ENCODE measurements around the gene ARHGAP42. TPM values are rescaled to one million over a fixed set of nuclear protein-coding genes. Genes with fewer than 3 reads are reported as not detected.

Gene ARHGAP42
- total RNA-seq, 4 donors from 2014 or later = 21.8 to 55.7 (median 35.9) TPM

DNA sequence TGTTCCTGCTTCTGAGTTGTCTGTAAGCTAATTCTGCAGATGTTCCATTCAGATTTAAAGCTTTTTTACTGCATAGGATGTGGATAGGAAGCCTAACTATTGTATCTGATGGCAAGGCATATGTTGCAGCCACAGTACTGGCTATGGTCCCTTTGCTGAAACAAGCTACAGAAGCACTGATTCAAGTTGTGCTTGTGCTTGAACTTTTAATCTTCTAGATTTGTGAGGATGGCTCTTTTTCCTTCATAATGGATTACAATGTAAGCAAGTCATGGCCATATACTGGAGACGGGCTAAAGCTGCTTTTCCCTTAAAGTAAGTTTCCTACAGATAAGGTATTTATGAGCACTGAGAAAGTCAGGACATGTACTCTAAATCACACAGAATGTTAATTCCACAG, 303.8 kb downstream of the ARHGAP42 start:
- WGBS, 2 donors = 90 to 91% methylated on average over 1 of the region's 1 CpG
- no peak for TF ChIP-seq POLR2A (IDR thresholded peaks at IDR 0.05)
- TF ChIP-seq, protein P1, sequence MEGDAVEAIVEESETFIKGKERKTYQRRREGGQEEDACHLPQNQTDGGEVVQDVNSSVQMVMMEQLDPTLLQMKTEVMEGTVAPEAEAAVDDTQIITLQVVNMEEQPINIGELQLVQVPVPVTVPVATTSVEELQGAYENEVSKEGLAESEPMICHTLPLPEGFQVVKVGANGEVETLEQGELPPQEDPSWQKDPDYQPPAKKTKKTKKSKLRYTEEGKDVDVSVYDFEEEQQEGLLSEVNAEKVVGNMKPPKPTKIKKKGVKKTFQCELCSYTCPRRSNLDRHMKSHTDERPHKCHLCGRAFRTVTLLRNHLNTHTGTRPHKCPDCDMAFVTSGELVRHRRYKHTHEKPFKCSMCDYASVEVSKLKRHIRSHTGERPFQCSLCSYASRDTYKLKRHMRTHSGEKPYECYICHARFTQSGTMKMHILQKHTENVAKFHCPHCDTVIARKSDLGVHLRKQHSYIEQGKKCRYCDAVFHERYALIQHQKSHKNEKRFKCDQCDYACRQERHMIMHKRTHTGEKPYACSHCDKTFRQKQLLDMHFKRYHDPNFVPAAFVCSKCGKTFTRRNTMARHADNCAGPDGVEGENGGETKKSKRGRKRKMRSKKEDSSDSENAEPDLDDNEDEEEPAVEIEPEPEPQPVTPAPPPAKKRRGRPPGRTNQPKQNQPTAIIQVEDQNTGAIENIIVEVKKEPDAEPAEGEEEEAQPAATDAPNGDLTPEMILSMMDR (IDR thresholded peaks at IDR 0.05) = no peak

DNA sequence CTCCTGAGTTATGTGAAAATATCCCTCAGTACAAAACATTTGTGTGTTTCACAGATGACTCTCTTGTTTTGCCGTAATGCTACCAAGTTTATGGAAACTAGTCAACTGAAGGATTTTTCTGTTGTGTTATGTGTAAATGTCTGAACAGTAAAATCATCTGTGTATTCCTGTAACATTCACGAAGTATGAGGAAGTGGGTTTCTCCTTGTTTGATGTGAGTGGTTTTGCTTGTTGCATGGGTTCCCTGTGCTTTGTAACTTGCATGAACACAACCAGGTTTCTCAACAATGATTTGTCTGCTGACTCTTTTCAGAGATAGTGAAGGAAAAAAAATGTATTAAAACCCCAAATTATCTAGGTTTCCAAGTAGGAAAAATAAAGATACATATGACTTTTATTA, 304.5 kb downstream of the ARHGAP42 start:
- WGBS, 2 donors = 91 to 95% methylated on average over 2 of the region's 2 CpGs
- TF ChIP-seq, protein P1 (IDR thresholded peaks at IDR 0.05) = no peak
- TF ChIP-seq POLR2A (IDR thresholded peaks at IDR 0.05) = no peak
- H3K9me3 ChIP-seq = no peaks in the 10 kb centered on the region
- no peaks in the 10 kb centered on the region for H3K4me1 ChIP-seq
- no peak for DNase-seq
- peaks cover 0 to 8% of the 10 kb centered on the region in 2 donors for H3K36me3 ChIP-seq
- no peak overlapping the region for H3K27ac ChIP-seq
- intact Hi-C loops (cut with DNase I) = no loop called here
- H3K4me3 ChIP-seq (replicated peaks in 1 of 3) = no peak overlapping the region
- no peaks in the 10 kb centered on the region for H3K27me3 ChIP-seq

More for the DNA sequence above, 303.8 kb downstream of the ARHGAP42 start:
- intact Hi-C loops (cut with DNase I) = no loop called here
- Histone ChIP-seq H3K27ac (no peak overlapping the region), H3K36me3 (peaks cover 2 to 8% of the 10 kb centered on the region in 2 donors), H3K27me3 (no peaks in the 10 kb centered on the region), H3K9me3 (no peaks in the 10 kb centered on the region), H3K4me1 (no peaks in the 10 kb centered on the region), H3K4me3 (replicated peaks in 1 of 3) (no peak overlapping the region)
- DNase-seq = no peak

DNA sequence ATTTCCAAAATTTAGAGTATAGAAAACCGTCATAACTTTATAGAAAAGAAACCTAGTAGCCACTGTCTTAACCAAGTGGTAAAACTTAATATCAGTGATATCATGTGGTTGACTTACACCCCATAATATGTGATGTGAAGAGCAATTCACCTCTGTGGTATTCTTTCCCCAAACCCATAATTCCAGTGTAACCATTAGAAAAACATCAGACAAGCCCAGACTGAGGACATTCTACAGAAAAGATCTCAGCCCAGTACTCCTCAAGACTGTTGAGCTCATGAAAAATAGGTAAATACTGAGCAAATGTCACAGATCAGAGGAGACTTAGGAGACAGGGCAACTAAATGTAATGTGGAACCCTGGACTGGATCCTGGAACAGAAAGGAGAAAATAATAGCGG, 307.9 kb downstream of the ARHGAP42 start:
- H3K27me3 ChIP-seq = no peaks in the 10 kb centered on the region
- H3K4me3 ChIP-seq (replicated peaks in 1 of 3) = no peak overlapping the region
- H3K27ac ChIP-seq = no peak overlapping the region
- H3K4me1 ChIP-seq = no peaks in the 10 kb centered on the region
- H3K36me3 ChIP-seq = no peaks in the 10 kb centered on the region
- 94 to 95% methylated on average over 2 of the region's 2 CpGs for WGBS, 2 donors
- DNase-seq = no peak
- intact Hi-C loops (cut with DNase I) = no loop called here
- TF ChIP-seq, protein P1 (IDR thresholded peaks at IDR 0.05) = no peak
- no peak for TF ChIP-seq POLR2A (IDR thresholded peaks at IDR 0.05)
- no peaks in the 10 kb centered on the region for H3K9me3 ChIP-seq

DNA sequence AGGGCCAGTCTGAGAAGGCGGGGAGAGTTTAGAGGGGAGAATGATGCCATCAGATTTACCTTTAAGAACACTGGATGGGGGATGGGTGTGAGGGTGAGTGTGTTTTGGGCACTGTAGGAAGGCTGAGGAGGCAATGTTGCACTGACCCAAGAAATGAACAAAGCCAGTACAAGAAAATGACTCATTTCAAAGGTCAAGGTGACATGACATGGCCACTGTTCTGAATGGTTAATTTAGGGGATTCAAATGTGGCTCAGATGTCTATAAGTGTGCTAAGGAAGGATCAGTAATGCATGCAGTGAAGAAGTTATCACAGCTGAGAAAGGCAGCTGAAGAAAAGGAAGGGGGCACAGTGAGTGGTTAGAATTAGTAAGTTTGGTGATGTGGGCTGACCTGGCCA, 312.7 kb downstream of the ARHGAP42 start:
- H3K27ac ChIP-seq = no peak overlapping the region
- no peak for DNase-seq
- no peaks in the 10 kb centered on the region for H3K36me3 ChIP-seq
- H3K4me1 ChIP-seq = no peaks in the 10 kb centered on the region
- 71 to 86% methylated on average over 1 of the region's 1 CpG for WGBS, 2 donors
- H3K4me3 ChIP-seq (replicated peaks in 1 of 3) = no peak overlapping the region
- intact Hi-C loops (cut with DNase I) = no loop called here
- no peaks in the 10 kb centered on the region for H3K27me3 ChIP-seq
- H3K9me3 ChIP-seq = no peaks in the 10 kb centered on the region
- TF ChIP-seq, protein P1 (IDR thresholded peaks at IDR 0.05) = no peak
- TF ChIP-seq POLR2A (IDR thresholded peaks at IDR 0.05) = no peak

DNA sequence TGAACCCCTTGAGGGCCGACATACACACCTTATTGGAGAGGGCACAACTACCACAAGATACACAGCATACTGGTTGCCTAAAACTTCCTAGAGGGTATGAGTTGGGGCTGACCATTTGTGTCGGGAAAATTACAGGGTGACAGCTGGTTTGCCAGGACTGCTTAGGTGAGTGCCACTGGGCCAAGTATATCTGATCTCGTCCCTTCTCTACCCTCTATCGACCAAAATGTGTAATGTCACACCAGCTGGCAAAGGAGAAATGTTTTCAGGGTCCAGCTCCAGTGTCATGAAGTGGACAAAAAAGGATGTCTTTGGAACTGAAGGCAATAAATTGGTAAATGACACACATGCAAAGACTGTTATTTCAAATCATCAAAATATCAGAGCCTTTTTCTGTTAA, 316.4 kb downstream of the ARHGAP42 start:
- Histone ChIP-seq H3K27me3 (no peaks in the 10 kb centered on the region), H3K9me3 (no peaks in the 10 kb centered on the region), H3K27ac (no peak overlapping the region), H3K4me1 (no peaks in the 10 kb centered on the region), H3K4me3 (replicated peaks in 1 of 3) (no peak overlapping the region), H3K36me3 (no peaks in the 10 kb centered on the region)
- WGBS, 2 donors = 90 to 91% methylated on average over 4 of the region's 4 CpGs
- TF ChIP-seq POLR2A (IDR thresholded peaks at IDR 0.05) = no peak
- TF ChIP-seq, protein P1 (IDR thresholded peaks at IDR 0.05) = no peak
- intact Hi-C loops (cut with DNase I) = no loop called here
- no peak for DNase-seq
